Activated CD4-positive, alpha-beta T cell treated with anti-CD3 and anti-CD28 coated beads, Interleukin-2, amount 50 U/mL, for 24 hours (primary cell): ENCODE results near the gene PHF21A.
"Not testable (repeated sequence)": the region's sequence is repeated elsewhere in the genome, so short reads cannot be mapped to it uniquely, and the experiment has no call there.

Experiments used
- DNase-seq, 2 donors: peaks; one replicate each; pipeline ENCODE4 v3.0.0-alpha.2; 2020; ENCODE audit warnings: low read depth in 1 of 2, low spot score in 1 of 2

The PHF21A gene

GRCh38 chr11:46036969-46037368 lies 84.3 kb downstream of the PHF21A start:
- no peak for DNase-seq

GRCh38 chr11:46036009-46036408 lies 85.2 kb downstream of the PHF21A start:
- no peak for DNase-seq

DNA sequence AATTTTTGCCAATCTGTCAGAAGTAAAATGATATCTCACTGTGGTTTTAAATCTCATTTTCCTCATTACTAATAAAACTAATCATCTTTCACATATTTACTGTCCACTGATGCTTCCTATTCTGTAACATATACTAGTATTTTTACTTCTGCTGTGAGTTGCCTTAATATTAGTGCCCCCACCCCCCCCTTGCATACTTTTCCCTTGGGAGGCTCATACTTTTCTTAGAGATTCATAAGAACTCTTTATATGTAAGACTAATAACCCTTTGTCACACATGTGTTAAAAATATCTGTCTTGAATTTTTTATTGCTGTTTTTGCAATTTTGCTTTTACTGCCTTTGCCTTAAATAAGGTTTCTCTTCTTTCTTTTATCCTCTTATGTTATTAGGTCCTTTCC lies 87.2 kb downstream of the PHF21A start:
- no peak for DNase-seq

DNA sequence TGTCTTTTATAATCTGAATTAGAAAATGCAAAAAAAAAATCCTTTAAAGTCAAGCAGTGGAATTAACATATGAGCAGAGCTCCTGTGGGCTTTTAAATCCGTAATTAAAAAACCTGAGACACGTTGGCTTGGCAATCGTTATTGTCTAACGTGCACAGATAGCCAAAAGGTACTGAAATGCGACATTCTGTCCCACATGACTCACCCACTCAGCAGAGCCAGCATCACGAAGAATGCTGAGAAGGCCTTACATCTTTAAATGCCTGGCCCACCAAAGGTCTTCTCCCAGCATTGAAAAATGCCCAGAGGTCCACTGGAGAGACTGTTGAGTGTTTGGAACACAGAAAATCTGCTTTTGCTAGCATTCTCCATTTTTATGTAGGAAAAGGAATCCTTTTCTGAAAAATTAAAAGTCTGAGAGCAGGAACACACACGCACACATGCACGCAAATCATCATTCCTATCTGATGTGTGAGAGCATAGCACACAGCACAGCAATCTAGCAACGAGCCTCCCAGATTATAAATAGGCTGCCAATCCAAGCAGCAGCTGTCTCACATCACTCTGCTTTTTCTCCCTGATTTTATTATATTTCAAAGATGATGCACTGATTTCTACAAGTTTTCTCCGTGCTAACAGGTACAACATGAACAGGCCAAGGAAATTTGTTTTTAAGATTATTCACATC lies 94.5 kb downstream of the PHF21A start:
- no peak for DNase-seq

DNA sequence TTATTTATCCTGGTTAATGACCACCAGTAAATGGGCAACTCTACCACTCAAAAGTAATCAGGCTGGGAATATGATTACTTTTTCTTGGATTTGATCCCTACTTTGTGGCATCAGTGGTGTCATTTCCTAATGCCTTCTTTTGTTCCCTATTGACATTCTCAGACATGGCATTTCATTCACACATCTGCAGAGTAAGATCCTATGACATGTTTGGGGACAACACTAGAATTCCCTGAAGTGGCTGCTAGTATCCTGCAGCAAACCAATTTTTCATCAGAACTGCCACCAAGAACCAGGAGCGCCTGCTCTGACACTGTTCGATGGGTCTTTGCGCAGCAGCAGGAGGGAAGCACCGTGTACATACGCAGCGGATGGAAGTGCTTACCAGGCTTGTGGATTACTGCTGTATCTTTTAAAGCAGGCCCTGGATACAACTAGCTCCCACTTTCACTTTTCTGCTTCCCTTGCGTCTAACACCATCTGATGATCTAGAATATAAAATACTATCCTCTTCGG lies 101.1 kb downstream of the PHF21A start:
- no peak for DNase-seq

GRCh38 chr11:46018651-46019050 lies 102.6 kb downstream of the PHF21A start:
- no peak for DNase-seq

DNA sequence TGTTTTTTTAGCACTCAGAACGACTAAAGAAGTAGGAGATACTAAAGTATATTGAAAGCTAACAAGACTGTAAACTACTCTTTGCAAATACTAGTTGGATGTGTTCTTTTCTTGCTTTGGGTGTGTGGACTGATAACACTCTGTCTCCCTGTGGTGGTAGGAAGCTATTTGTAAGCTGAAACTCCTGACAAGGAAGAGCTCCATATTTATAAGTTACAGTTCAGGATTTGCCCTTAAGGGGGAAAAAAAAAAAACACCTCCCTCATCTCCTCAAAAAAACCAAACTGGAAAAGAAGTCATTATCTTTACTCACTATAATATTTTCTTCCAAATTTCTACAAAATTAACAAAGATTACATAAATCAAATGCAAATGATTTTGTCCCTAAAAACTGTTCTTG lies 103.9 kb downstream of the PHF21A start:
- no peak for DNase-seq

- DNase-seq = no peak
These were observed 105.3 kb downstream of the PHF21A start for GRCh38 chr11:46015941-46016340.

DNA sequence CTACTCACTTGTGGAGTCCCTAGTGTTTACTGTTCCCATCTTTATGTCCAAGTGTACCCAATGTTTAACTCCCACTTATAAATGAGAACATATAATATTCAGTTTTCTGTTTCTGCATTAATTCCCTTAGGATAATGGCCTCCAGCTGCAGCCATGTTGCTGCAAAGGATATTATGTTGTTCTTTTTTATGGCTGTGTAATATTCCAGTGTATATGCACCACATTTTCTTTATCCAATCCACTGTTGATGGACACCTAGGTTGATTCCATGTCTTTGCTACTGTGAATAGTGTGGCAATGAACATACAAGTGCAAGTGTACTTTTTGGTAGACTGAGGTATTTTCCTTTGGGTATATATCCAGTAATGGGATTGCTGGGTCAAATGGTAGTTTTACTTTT lies 107.1 kb downstream of the PHF21A start:
- not testable (repeated sequence) for DNase-seq

- DNase-seq = no peak
These were observed 109.1 kb downstream of the PHF21A start for GRCh38 chr11:46012185-46012584.

DNA sequence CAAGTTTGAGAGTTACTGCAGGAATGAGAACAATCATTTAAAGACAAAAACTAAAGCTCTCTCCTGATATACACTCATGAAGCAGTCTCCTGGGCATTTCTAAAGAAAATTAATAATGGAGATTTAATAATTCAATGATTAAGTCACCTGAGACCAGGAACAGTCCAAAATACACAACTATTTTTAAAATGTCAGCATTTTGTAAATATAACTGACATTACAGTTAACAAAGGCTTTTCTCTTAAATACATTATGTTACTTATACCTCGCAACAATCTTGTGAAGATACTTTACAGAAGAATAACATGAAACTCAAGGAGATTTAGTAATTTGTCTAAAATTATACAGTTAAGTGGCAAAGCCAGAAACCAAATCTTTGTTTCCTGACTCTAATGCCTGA lies 111.2 kb downstream of the PHF21A start:
- no peak for DNase-seq

- DNase-seq = no peak
These were observed 111.6 kb downstream of the PHF21A start for GRCh38 chr11:46009647-46010046.

DNA sequence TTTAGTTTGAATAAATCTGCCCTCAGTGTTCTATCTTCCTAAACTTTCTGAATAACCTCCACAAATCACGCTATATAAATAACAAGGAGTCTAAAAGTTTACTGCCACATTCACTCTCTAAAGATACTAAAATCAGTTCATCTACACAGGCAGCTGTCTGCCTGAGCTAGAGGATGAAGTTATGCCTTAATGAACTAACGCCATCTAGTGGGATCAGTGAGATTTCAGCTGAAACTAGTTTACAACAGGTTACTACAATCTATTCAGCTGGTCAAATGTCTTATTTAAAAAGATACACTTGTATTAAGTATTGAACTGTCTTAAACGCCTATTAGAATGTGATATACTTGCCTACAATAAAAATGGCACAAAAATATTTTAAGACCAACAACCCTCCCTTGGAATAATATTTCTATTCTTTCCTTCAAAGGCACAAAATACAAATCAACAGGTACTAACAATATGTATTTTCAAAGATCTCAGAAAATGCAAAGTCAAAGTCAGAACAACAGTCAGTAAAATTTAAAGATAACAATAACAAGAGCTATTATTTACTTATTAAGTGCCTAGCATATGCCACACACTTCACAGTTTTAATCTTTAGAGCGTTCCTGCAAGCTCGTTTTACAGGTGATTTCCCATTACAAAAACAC lies 114.7 kb downstream of the PHF21A start:
- peak in 1 of 2 donors; percentile 29 for DNase-seq

GRCh38 chr11:46003572-46003971 lies 117.7 kb downstream of the PHF21A start:
- DNase-seq = no peak

GRCh38 chr11:46002189-46002588 lies 119.1 kb downstream of the PHF21A start:
- DNase-seq = no peak

- DNase-seq = no peak
These were observed 119.8 kb downstream of the PHF21A start for GRCh38 chr11:46001448-46001914.

- no peak for DNase-seq
These were observed 123.7 kb downstream of the PHF21A start for GRCh38 chr11:45997599-45997998.

- no peak for DNase-seq
These were observed 125.9 kb downstream of the PHF21A start for GRCh38 chr11:45995342-45995734.

- no peak for DNase-seq
These were observed 126.6 kb downstream of the PHF21A start for GRCh38 chr11:45994371-45995341.

DNA sequence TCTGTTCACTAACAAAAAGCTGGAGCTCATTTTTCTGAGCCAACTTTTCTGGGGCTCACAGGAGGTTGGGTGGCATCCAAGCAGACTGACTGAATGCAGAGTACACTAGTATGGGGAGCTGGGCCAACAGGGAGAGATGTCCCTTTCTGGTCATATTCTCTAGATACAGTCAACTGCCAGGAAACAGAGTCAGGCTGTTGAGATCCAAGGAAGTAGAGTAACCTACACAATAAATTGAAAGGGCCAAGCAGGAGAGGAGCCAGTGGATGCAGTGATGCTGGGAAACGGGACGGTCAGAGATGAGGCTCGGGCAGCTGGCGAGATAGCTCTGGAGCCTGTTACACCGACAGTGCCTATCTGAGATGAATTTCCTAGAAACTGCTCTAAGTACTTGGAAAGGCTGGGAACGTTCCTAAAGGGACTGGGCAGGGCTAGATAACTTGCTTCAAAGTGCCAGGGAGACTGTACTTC lies 127.7 kb downstream of the PHF21A start:
- DNase-seq = no peak

DNA sequence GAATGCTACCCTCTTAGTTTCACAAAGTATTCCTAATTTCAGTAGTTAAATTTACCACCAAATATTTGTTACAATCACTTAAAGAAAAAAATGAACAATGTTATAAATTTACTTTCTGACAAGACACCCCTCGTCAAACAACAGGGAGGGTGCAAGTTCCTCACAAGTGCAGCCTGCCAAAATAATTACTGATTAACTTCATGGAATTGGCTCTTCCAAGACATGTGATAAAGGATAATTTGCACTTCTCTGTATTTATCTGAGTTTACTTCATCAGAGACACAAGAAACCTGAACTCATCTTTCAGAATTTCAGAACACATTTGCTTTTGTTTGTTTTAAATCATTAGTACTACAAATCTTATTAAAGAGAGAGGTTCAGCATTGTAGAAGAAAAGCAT lies 132.3 kb downstream of the PHF21A start:
- no peak for DNase-seq
